Measurements from ENCODE around the gene MRPL33. TPM values are rescaled to one million over a fixed set of nuclear protein-coding genes. Genes with fewer than 3 reads are reported as not detected.

Gene MRPL33
- total and polyA plus RNA-seq, 2 experiments from 2014 or later: 80.5 to 310 TPM

GRCh38 chr2:27741673-27742072, 29.8 kb upstream of the MRPL33 start (continued):
- TF ChIP-seq, protein P1, sequence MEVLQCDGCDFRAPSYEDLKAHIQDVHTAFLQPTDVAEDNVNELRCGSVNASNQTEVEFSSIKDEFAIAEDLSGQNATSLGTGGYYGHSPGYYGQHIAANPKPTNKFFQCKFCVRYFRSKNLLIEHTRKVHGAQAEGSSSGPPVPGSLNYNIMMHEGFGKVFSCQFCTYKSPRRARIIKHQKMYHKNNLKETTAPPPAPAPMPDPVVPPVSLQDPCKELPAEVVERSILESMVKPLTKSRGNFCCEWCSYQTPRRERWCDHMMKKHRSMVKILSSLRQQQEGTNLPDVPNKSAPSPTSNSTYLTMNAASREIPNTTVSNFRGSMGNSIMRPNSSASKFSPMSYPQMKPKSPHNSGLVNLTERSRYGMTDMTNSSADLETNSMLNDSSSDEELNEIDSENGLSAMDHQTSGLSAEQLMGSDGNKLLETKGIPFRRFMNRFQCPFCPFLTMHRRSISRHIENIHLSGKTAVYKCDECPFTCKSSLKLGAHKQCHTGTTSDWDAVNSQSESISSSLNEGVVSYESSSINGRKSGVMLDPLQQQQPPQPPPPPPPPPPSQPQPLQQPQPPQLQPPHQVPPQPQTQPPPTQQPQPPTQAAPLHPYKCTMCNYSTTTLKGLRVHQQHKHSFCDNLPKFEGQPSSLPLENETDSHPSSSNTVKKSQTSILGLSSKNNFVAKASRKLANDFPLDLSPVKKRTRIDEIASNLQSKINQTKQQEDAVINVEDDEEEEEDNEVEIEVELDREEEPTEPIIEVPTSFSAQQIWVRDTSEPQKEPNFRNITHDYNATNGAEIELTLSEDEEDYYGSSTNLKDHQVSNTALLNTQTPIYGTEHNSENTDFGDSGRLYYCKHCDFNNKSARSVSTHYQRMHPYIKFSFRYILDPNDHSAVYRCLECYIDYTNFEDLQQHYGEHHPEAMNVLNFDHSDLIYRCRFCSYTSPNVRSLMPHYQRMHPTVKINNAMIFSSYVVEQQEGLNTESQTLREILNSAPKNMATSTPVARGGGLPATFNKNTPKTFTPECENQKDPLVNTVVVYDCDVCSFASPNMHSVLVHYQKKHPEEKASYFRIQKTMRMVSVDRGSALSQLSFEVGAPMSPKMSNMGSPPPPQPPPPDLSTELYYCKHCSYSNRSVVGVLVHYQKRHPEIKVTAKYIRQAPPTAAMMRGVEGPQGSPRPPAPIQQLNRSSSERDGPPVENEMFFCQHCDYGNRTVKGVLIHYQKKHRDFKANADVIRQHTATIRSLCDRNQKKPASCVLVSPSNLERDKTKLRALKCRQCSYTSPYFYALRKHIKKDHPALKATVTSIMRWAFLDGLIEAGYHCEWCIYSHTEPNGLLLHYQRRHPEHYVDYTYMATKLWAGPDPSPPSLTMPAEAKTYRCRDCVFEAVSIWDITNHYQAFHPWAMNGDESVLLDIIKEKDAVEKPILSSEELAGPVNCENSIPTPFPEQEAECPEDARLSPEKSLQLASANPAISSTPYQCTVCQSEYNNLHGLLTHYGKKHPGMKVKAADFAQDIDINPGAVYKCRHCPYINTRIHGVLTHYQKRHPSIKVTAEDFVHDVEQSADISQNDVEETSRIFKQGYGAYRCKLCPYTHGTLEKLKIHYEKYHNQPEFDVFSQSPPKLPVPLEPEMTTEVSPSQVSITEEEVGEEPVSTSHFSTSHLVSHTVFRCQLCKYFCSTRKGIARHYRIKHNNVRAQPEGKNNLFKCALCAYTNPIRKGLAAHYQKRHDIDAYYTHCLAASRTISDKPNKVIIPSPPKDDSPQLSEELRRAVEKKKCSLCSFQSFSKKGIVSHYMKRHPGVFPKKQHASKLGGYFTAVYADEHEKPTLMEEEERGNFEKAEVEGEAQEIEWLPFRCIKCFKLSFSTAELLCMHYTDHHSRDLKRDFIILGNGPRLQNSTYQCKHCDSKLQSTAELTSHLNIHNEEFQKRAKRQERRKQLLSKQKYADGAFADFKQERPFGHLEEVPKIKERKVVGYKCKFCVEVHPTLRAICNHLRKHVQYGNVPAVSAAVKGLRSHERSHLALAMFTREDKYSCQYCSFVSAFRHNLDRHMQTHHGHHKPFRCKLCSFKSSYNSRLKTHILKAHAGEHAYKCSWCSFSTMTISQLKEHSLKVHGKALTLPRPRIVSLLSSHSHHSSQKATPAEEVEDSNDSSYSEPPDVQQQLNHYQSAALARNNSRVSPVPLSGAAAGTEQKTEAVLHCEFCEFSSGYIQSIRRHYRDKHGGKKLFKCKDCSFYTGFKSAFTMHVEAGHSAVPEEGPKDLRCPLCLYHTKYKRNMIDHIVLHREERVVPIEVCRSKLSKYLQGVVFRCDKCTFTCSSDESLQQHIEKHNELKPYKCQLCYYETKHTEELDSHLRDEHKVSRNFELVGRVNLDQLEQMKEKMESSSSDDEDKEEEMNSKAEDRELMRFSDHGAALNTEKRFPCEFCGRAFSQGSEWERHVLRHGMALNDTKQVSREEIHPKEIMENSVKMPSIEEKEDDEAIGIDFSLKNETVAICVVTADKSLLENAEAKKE (CRISPR knock-in tag; IDR thresholded peaks at IDR 0.05): no peak
- TF ChIP-seq POLR2AphosphoS5 (IDR thresholded peaks at IDR 0.05; ENCODE audit: low read depth) (no peak), STAT1 (IDR thresholded peaks at IDR 0.05; ENCODE audit: unreplicated experiment) (no peak), EZH2phosphoT487 (IDR thresholded peaks at IDR 0.05; ENCODE audit: unreplicated experiment) (no peak), NANOG (IDR thresholded peaks at IDR 0.05; ENCODE audit: borderline replicate concordance) (no peak), CTCF (conservative IDR thresholded peaks at IDR 0.05; ENCODE audit: low read depth in 2 of 2) (no peak), JUNB (IDR thresholded peaks at IDR 0.05; ENCODE audit: unreplicated experiment) (no peak), CREB1 (CRISPR knock-in tag; IDR thresholded peaks at IDR 0.05; ENCODE audit: low read depth) (no peak), ZNF114 (CRISPR knock-in tag; IDR thresholded peaks at IDR 0.05) (no peak), EZH2 (IDR thresholded peaks at IDR 0.05; ENCODE audit: low read depth, unreplicated experiment) (no peak)
- TF ChIP-seq, protein P2, sequence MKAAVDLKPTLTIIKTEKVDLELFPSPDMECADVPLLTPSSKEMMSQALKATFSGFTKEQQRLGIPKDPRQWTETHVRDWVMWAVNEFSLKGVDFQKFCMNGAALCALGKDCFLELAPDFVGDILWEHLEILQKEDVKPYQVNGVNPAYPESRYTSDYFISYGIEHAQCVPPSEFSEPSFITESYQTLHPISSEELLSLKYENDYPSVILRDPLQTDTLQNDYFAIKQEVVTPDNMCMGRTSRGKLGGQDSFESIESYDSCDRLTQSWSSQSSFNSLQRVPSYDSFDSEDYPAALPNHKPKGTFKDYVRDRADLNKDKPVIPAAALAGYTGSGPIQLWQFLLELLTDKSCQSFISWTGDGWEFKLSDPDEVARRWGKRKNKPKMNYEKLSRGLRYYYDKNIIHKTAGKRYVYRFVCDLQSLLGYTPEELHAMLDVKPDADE (IDR thresholded peaks at IDR 0.05): no peak
